ENCODE results near the gene GNMT.
"Not testable (repeated sequence)": the region's sequence is repeated elsewhere in the genome, so short reads cannot be mapped to it uniquely, and the experiment has no call there.

The GNMT gene

GRCh38 chr6:42941356-42941755, 19.2 kb upstream of the GNMT start:
- DNase-seq (ENCODE audit: low read depth) = not testable (repeated sequence)

- no peak for DNase-seq (ENCODE audit: low read depth)
These were observed 18.1 kb upstream of the GNMT start for GRCh38 chr6:42942444-42942843.

DNA sequence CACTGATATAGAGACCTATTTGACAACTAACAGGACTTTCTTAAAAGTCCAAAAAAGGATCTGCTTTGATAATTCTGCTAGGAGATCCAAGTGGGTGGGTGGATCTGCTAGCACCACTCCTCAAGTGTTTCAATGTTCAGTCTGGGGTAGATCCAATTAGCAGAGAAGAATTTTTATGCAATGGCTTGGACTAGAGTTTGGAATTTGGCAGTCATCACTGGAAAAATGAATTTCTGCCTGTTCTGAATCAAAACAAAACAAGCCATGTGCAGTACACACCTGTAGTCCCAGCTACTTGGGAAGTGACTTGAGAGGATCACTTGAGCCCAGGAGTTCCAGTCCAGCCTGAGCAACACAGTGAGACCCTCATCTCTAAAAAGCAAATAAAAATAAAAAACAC, 12.6 kb upstream of the GNMT start:
- no peak for DNase-seq (ENCODE audit: low read depth)

DNA sequence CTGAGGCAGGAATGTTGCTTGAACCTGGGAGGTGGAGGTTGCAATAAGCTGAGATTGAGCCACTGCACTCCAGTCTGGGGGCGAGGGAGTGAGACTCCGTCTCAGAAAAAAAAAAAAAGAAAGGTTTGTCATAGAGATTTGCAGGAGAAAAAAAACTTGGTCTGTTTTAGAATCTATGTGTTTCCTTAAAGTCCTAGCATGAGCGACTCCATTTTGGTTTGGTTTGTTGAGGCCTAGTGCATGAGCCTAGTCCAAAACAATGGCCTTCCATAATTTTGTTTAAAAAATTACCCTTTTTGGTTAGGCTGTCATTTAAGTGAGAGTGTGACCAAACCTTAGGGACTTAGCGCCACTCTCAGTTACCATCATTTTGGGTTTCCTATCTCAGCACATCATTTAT, 8.2 kb upstream of the GNMT start:
- DNase-seq (ENCODE audit: low read depth) = no peak

GRCh38 chr6:42954405-42954804, 6.1 kb upstream of the GNMT start:
- DNase-seq (ENCODE audit: low read depth) = not testable (repeated sequence)

GRCh38 chr6:42958125-42958524, 2.4 kb upstream of the GNMT start:
- no peak for DNase-seq (ENCODE audit: low read depth)

DNA sequence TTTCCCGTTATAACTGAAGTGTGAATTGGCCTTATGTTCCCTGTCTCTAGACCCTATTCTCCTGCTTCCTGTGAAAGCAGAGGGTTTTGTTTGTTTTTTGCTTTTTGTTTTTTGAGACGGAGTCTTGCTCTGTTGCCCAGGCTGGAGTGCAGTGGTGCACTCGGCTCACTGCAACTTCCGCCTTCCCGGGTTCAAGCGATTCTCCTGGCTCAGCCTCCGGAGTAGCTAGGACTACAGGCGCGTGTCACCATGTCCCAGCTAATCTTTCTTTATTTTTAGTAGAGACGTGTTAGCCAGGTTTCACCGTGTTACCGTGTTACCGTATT, 674 bp upstream of the GNMT start:
- no peak for DNase-seq (ENCODE audit: low read depth)

GRCh38 chr6:42961020-42961470, 491 bp downstream of the GNMT start:
- DNase-seq (ENCODE audit: low read depth) = no peak

DNA sequence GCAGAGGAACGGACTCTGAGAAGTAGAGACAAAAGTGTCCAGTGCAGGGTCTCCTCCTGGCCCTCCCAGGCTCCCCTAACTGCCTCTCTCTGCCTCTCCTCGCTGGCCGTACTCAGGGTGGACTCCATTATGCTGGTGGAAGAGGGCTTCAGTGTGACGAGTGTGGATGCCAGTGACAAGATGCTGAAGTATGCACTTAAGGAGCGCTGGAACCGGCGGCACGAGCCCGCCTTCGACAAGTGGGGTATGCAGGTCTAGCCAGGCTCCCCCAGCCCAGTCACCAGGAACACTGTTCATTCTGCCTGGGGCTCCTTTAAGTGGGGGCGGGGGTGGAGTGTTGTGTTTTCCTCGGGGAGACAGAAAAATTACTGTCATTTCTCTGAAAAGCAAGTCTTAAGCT, 1.5 kb downstream of the GNMT start:
- no peak for DNase-seq (ENCODE audit: low read depth)

DNA sequence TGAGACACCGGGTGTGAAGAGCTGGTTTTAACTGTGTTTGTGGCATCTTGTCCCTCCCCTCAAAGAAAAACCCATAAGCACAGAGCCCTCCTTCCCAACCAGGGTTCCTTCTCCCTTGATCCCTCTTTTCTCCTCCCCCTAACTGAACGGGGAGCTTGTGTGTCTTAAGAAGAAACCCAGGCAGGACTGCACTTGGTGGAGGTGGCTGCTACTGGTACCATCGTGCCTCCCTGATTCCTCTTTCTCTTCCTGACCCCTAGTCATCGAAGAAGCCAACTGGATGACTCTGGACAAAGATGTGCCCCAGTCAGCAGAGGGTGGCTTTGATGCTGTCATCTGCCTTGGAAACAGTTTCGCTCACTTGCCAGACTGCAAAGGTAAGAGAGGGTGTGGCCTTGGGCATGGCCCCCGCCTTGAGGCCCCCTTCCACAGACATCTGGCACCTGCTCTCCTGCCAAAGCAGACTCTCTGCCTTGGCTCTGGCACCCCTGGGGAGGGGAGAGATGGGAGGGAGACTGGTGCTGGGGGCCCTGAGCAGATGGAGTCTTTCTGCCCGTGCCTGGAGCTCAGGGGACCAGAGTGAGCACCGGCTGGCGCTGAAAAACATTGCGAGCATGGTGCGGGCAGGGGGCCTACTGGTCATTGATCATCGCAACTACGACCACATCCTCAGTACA, 2.1 kb downstream of the GNMT start:
- DNase-seq (ENCODE audit: low read depth) = no peak

- no peak for DNase-seq (ENCODE audit: low read depth)
These were observed 2.8 kb downstream of the GNMT start for GRCh38 chr6:42963179-42963854.

DNA sequence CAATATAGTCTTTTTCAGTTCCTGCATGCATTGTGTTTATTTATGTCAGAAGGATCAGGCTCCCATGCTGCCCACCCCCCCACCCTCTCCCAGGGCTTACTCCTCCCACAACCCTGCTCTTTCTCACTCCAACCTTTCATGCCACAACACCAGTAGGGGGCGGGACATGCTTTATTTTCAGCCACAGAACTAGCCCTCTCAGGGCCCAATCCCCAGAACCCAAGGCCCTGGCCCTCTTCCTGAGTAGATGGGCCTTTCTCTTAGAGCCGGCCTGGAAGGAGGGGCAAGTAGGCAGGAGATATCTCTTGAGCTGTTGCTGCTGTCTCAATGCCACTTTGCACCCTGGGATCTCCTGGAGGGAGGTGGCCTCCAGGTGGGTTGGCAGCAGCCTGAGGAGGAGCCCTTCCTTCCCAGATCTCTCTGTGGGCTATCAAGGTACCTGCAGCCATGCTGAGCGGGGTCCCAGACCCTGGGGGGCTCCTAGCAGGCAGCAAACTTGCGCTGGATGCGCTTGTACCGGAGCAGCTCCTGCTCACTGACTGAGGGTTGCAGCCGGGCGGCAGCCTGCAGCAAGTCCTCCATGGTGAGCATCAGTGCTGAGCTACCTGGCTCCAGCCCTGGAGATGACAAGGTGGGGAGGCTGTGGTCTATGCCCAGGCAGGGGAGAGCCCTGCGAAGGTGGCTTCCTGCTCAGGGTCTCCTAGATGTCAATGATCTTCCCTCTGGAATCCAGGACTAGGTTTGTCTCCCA, 3.5 kb downstream of the GNMT start:
- DNase-seq (ENCODE audit: low read depth) = no peak

- no peak for DNase-seq (ENCODE audit: low read depth)
These were observed 6.0 kb downstream of the GNMT start for GRCh38 chr6:42966571-42966970.

- DNase-seq (ENCODE audit: low read depth) = no peak
These were observed 6.7 kb downstream of the GNMT start for GRCh38 chr6:42967228-42967627.

DNA sequence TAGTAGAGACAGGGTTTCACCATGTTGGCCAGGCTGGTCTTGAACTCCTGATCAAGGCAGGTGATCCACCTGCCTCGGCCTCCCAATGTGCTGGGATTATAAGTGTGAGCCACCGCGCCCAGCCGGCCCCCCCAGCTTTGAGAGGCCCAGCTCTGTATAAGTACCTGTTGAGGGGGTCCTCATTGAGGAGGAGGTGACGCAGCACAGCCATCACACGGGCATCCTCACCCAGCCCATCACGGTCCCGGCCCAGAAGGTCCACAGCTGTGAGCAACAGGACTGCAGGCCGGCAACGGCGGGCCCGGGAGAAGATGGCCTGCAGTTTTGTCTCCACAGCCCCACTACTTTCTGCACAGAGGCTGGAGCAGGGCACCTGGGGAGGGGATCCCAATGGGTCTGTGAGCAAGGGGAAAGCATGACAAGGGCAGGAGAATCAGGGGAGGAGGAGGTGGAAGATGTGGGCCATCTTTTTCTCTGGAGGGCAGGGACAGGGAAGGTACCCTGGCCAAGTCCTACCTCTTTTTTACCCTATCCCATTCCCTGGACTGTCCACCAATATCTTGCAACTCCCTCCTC, 7.7 kb downstream of the GNMT start:
- DNase-seq (ENCODE audit: low read depth) = no peak

GRCh38 chr6:42968783-42969182, 8.2 kb downstream of the GNMT start:
- DNase-seq (ENCODE audit: low read depth) = no peak

DNA sequence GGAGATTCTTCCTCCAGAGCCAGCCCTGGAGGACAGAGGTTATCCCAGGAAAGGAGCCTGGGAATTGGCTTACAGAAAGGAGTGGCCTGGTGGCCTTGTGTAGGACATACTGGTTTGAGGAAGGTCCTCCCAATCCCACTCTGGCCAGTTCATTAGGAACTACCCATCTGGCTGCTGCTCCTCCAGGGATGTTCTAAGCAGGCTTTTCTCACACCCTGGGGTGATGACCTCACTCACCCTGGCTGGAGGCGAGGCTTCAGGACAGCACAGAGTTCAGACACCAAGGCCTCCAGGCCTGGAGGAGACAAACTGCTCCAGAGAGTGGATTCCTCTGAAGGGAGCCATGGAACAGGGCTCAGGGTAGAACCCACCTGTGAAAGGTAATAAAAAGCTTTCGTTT, 8.9 kb downstream of the GNMT start:
- no peak for DNase-seq (ENCODE audit: low read depth)

DNA sequence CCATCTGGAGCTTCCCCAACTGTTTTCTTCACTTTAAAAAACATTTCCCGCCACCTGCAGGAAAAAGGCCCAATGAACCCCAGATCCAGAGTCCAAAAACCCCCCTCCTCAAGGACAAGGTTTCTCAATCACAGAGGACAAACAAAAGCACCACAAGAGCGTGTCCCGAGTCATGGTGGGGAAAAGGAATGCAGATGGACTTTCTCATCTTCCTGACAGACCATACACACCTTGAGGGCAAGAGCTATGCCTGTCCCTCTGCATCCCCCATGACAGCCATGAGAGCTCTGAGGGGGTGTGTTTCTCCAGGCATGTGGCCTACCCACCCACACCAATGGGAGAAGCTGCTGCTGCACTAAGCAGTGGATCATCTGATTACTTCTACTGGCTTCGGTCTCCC, 9.4 kb downstream of the GNMT start:
- DNase-seq (ENCODE audit: low read depth) = no peak

GRCh38 chr6:42970871-42971612, 10.5 kb downstream of the GNMT start:
- no peak for DNase-seq (ENCODE audit: low read depth)

DNA sequence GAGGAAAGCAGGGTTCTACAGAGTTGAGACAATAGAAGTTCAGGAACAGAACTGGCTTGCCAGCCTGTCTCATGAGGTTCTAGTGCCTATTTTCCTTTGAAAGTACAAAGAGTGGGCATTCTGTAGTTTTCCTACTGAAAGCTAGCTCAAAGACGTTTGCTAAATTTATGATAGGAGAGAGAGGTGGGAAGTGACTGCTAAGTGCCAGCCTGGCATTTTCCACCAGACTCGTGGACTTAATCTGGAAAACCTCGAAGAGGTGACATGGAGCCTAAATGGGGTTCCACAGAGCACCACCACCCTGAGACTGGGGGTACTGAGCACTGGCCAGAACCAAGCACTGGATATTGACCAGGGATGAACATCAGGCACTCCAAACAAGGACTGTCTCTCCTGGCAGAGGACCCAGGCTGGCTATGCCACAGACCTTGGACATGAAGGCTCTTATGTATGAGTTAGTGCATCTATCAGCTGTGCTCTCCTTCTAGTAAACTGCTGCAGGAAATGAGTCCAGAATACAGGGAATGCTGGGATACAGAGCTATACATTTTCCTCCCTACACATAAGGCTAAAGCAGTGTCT, 11.3 kb downstream of the GNMT start:
- DNase-seq (ENCODE audit: low read depth) = no peak

DNA sequence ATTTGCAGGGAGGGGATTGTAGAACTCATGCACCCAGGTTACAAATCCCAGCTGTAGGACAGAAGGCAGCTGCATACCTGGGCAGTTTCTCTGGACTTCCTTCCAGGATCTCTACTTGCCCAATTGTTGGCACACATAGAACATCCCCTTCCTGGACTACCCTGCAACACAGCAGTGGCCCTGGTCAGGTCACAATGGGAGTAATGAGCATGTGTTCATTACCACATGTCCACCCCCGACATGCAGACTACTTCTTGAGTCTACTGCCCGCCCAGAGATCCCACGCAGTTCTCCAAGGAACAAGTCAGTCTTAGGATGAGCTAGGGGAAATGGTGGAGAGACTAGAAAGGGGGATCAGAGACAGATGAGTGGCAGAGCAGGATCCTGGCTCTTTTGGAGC, 13.4 kb downstream of the GNMT start:
- DNase-seq (ENCODE audit: low read depth) = no peak

GRCh38 chr6:42974919-42975505, 14.5 kb downstream of the GNMT start:
- no peak for DNase-seq (ENCODE audit: low read depth)

All from non-pigmented ciliary epithelial cell (primary cell).